Skin epidermis (tissue), 12 donors: ENCODE results near the gene RUNX2.

Experiments
- H3K27ac ChIP-seq, 21 experiments: fragments of 200-600 bp; sonication (generic) in 11 of 21; one replicate each; pipeline ENCODE4 v1.5.0; 2020; ENCODE audit warnings: mild to moderate bottlenecking in 3 of 21, inconsistent platforms in 2 of 21, moderate library complexity in 2 of 21
- H3K4me3 ChIP-seq, 7 experiments: fragments of 200-600 bp; sonication (generic) in 2 of 7; one replicate each; pipeline ENCODE4 v1.5.0; 2020; ENCODE audit warnings: inconsistent platforms in 2 of 7, mild to moderate bottlenecking in 2 of 7, moderate library complexity in 1 of 7

The RUNX2 gene

DNA sequence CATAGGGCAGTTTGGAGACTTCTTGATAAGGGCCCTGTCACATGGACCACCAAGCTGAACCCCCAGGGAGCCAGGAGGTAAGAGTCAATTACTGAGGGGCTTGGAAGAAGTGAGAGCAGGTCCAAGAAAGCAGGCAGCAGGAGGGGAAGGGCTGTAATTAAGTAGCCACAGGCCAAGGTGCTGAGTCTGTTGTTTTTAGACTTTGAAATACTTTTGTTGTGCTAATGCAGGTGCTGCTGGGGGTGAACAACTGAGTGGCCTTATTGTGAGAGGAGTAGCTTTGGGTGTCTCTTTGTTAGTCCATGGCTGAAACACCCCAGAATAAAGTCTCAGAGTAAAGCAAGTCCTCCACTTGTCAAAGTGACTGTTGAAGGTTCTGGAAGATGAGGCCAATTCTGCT, 316.6 kb downstream of the RUNX2 start:
- H3K27ac ChIP-seq: no peak overlapping the region
- no peak overlapping the region for H3K4me3 ChIP-seq

DNA sequence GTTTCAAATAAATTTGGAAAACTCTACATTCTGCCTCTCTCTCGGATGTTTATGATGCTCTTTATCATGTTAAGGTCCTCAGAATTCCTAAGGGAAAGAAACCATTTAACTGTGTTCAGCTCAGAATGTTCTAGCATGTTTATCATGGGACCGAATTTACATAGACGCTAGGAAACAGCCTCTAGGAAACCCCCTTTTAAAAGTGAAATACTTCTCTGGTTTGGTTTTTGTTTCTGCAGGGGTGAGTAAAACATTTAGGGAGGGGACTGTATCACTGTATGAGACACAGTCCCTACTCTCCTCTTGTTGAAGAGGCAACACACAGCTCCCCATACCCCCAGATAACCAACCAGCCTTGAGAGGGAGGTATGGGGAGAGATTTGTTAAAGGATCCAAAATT, 317.2 kb downstream of the RUNX2 start:
- no peak overlapping the region for H3K4me3 ChIP-seq
- no peak overlapping the region for H3K27ac ChIP-seq

DNA sequence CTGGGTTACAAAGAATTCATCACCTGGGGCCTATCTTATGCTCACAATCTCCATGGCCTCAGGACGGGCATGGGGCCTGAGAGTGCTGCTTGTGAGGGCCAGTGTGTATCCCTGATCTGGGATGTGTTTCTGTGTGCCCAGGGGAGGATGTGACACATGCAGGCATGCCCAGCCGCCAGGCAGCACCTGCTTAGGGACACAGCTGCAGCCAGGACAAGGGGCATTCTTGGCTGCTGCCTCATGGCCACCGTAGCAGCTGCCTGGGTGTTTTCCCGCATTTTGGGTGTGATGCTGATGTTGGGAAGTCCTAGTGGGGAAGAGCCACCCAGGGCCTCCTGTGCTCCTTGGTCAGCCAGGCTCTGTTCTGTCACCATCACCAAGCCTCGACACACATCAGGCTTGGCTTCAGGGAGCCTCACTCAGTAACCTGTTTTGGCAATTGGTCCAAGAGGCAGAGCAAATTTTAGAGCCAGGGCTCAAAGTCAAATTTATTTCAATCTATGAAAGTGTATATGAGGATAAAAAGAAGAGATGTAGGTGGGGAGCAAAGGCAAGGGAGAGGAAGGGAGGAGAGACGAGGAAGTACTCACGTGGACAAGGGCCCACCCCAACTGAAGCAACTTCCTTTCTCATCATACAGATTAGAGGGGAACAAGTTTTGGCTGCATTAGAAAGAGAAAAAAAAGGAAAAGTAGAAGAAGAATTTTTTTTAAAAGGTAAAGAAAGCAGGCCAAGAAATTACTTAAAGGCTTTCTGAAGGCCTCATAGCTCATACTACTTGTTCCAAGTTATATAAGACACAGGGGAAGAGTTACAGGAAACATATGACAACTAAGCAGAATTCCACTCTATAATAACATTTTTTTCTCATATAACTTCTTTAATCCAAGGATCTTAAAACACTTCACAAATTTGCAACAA, 319.5 kb downstream of the RUNX2 start:
- Histone ChIP-seq H3K4me3 (no peak overlapping the region), H3K27ac (no peak overlapping the region)

DNA sequence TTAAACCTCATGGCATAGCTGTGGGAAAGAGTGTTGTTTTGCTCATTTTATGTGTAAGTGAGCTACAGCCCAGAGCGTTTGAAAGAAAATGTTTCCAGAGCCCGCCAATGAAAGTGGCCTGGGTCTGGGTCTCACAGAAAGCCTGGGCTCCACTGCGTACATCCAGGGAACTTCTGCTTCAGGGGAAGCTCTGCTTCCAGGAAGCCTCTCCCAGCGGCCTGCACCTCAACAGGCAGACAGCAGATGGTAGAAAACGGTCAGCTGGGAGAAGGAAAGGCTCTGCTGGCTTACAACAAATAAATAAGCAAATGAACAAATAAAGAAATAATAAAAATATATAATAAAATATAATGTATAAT, 320.1 kb downstream of the RUNX2 start:
- no peak overlapping the region for H3K27ac ChIP-seq
- H3K4me3 ChIP-seq: no peak overlapping the region

- Histone ChIP-seq H3K4me3 (no peak overlapping the region), H3K27ac (peak overlapping the region in 4 of 21 experiments; percentile 1 to 49 (median 19))
Measured at GRCh38 chr6:45650524-45651135, 322.5 kb downstream of the RUNX2 start.

DNA sequence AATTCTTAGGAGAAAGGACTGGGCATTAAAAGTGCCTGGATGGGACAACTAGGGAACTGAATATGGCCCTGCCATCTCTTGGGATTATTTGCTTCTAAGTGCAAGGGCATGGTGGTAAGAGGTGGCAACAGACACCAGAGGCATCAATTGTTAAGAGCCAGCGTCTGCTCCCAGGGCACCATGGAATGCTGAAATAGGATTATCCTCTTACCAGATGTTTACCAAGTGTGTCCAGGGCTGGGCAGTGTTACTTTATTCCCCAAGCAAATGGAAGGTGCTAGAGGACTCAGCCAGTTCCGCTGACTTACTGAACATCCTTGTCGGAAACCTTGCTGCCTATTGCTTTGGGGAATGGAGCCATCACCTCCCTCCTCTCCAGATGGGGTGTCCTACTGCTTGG, 323.2 kb downstream of the RUNX2 start:
- Histone ChIP-seq H3K27ac (peak overlapping the region in 4 of 21 experiments; percentile 1 to 49 (median 19)), H3K4me3 (no peak overlapping the region)

- no peak overlapping the region for H3K4me3 ChIP-seq
- no peak overlapping the region for H3K27ac ChIP-seq
Measured at GRCh38 chr6:45652416-45652815, 324.3 kb downstream of the RUNX2 start.

GRCh38 chr6:45653117-45653883, 325.2 kb downstream of the RUNX2 start:
- Histone ChIP-seq H3K27ac (no peak overlapping the region), H3K4me3 (no peak overlapping the region)

- Histone ChIP-seq H3K4me3 (no peak overlapping the region), H3K27ac (peak overlapping the region in 5 of 21 experiments; percentile 56 to 79 (median 67))
Measured at GRCh38 chr6:45654673-45655072, 326.5 kb downstream of the RUNX2 start.

- peak overlapping the region in 8 of 21 experiments; percentile 39 to 80 (median 69) for H3K27ac ChIP-seq
- H3K4me3 ChIP-seq: no peak overlapping the region
Measured at GRCh38 chr6:45655745-45656476, 327.8 kb downstream of the RUNX2 start.

GRCh38 chr6:45657226-45657625, 329.1 kb downstream of the RUNX2 start:
- Histone ChIP-seq H3K27ac (peak overlapping the region in 4 of 21 experiments; percentile 38 to 80 (median 75)), H3K4me3 (no peak overlapping the region)

DNA sequence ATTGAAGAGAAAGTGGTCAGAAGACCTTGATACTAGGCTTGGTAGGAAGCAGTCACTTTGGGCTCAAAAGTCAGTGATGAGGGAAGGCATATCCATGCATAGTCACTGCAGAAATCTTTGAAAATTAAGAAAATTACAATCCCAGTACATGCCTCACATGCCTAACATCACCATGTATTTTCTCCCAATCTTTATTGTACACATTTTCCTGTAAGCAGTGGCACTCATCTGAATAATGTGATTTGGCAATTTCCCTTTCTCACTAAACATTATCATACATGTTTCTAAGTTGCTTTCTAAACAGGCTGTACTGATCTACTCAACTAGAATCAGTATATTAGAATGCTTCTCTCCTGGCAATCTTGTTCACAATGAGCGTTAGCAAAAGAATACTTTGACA, 330.3 kb downstream of the RUNX2 start:
- Histone ChIP-seq H3K4me3 (no peak overlapping the region), H3K27ac (peak overlapping the region in 4 of 21 experiments; percentile 24 to 80 (median 58))

DNA sequence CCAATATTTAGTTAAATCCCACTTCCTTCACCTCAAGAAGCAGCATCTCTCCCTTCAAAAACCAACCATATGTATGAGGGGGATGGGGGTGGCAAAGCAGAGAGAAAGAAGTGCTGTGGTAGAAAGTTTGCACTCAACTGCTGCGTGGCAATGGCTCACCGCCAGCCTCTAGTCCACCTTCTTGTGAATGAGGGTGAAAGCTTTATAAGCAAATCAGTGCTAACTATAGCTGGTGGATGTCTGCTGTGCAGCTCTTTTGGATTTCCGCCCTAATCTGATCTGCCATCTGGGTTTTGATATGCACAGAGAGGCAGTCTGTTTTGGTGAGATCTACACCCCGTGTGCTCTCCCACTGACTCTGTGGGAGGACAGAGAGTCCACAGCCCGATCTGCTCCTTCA, 330.8 kb downstream of the RUNX2 start:
- Histone ChIP-seq H3K4me3 (no peak overlapping the region), H3K27ac (peak overlapping the region in 2 of 21 experiments; percentile 24 to 79)

- H3K27ac ChIP-seq: peak overlapping the region in 4 of 21 experiments; percentile 17 to 62 (median 30)
Measured at GRCh38 chr6:45661661-45662060, 333.5 kb downstream of the RUNX2 start.

DNA sequence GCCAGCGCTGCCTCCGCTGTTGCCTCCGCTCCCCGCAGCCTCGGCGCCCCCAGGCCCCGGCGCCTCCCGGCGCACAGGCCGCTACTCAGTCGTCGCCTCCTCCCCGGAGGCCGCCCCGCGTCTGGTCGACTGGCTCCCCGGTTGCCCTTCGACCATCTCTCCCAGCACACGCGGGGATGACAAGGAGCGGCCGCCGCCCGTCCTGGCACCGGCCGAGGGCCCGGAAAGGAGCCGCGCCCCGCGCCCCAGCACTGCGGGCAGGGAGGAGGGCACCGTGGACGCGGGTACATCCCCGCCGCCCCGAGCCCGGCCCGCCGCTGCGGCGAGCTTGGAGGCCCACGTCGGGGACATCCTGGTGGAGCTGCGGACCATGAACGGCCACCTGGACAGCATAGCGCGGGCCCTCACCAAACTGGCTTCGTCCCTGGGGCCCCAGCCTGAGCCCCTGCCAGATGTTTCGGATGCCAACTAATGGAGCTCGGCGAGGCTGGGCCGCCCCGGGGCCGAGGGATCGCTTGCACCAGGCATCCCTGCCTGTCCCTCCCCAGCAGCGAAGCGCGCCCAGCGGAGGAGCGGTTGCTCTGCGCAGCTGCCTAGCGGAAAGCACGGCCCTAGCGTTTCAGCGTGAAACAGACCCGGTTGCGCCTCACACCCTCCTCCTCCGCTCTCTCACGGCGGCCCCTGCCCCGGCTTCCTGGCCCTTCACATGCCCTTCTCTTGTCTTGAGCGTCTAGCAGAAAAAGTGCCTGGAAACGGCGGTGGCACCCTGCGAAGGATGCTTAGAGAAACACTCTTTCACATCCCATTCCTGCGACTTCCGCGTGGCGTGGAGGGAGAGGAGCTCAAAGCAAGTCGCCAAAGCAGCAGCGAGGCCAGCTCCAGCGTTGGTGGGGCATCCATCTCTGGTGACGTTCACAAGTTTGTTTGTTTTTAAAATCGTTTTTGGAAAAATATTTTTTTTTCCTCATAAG, 335.4 kb downstream of the RUNX2 start:
- peak overlapping the region in 2 of 21 experiments; percentile 8 to 20 for H3K27ac ChIP-seq
- H3K4me3 ChIP-seq: peak overlapping the region in 4 of 7 experiments; percentile 3 to 18 (median 14)

More at GRCh38 chr6:45661661-45662060, 333.5 kb downstream of the RUNX2 start:
- no peak overlapping the region for H3K4me3 ChIP-seq

- H3K4me3 ChIP-seq: no peak overlapping the region
Measured at GRCh38 chr6:45664707-45665106, 336.6 kb downstream of the RUNX2 start.

GRCh38 chr6:45665859-45666258, 337.7 kb downstream of the RUNX2 start:
- Histone ChIP-seq H3K27ac (no peak overlapping the region), H3K4me3 (no peak overlapping the region)

More at GRCh38 chr6:45664707-45665106, 336.6 kb downstream of the RUNX2 start:
- no peak overlapping the region for H3K27ac ChIP-seq

DNA sequence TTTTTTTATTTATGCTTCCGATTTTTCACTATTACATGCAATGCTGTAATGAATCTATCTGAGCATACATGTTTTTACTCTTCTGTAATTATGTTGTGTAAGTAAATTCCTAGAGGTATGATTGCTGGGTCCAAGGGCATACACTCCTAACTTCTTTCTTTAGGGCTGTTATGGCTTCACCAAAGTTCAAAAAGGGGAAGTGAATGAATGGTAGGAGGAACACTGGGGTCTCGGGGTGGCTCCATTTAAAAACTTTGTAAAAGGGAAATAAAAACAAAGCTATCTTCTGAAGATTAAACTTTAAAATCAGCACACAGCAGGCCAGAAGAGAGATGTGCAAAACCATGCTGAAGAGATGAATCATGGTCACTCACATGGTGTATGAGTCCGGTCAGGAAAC, 338.7 kb downstream of the RUNX2 start:
- H3K27ac ChIP-seq: no peak overlapping the region
- H3K4me3 ChIP-seq: no peak overlapping the region
